CD4-positive, alpha-beta T cell (primary cell): ENCODE data around the gene STIM2. TPM values are rescaled to one million over a fixed set of nuclear protein-coding genes. Genes with fewer than 3 reads are reported as not detected.

ENCODE experiments used
- ATAC-seq: fragments of 200-7000 bp; cut with Tn5 transposase; one replicate; pipeline ENCODE4 v1.10.0; 2022; ENCODE audit warnings: mild to moderate bottlenecking; ENCODE audit not compliant: poor library complexity
- CTCF ChIA-PET: fragments of 350-600 bp; sonication (Branson Sonifier 250); formaldehyde crosslinking; loops from one replicate; lab custom pipeline; 2021; ENCODE audit warnings: antibody characterized with exemption, inconsistent platforms; lab: Charles Lee
- POLR2A ChIA-PET: fragments of 350-600 bp; sonication (Branson Sonifier 250); formaldehyde crosslinking; loops from one replicate; lab custom pipeline; 2021; ENCODE audit warnings: antibody characterized with exemption, inconsistent platforms; lab: Charles Lee
- DNase-seq, 14 experiments: peaks; one replicate each; pipeline ENCODE4 v3.0.0-alpha.2; 2013 to 2020; ENCODE audit warnings: mixed read lengths in 2 of 14
- H3K27ac ChIP-seq, 2 donors: one replicate each; pipeline versions ENCODE4 v1.5.1 to v1.7.0; 2013; ENCODE audit warnings: low read length in 2 of 2, low read depth in 1 of 2, mild to moderate bottlenecking in 1 of 2
- H3K27me3 ChIP-seq, 2 experiments: 1 replicate in 1 of 2; 2 replicates in 1 of 2; pipeline versions ENCODE4 v1.6.1 to v1.7.0; 2013; ENCODE audit warnings: low read length in 2 of 2, control low read depth in 1 of 2, mild to moderate bottlenecking in 1 of 2, moderate library complexity in 1 of 2; ENCODE audit not compliant: insufficient read depth in 2 of 2, control insufficient read depth in 1 of 2
- H3K36me3 ChIP-seq: one replicate; pipeline ENCODE4 v1.6.1; 2013; ENCODE audit warnings: low read length, control low read depth; ENCODE audit not compliant: insufficient read depth
- H3K4me1 ChIP-seq: one replicate; pipeline ENCODE4 v1.6.1; 2013; ENCODE audit warnings: low read length, control low read depth; ENCODE audit not compliant: insufficient read depth
- H3K4me3 ChIP-seq: one replicate; pipeline ENCODE4 v1.5.1; 2013; ENCODE audit warnings: mild to moderate bottlenecking, low read length, moderate library complexity
- H3K9me3 ChIP-seq, 2 experiments: 1 replicate in 1 of 2; 2 replicates in 1 of 2; pipeline versions ENCODE4 v1.6.1 to v1.7.0; 2013; ENCODE audit warnings: low read length in 2 of 2, mild to moderate bottlenecking in 2 of 2, control low read depth in 1 of 2, moderate library complexity in 1 of 2; ENCODE audit not compliant: control insufficient read depth in 1 of 2, insufficient read depth in 1 of 2
- H3K27ac Mint-ChIP-seq: one replicate; pipeline ENCODE4 v1.8.0; 2020; ENCODE audit warnings: mixed read lengths
- H3K27me3 Mint-ChIP-seq: one replicate; pipeline ENCODE4 v1.8.0; 2021; ENCODE audit warnings: mixed read lengths
- H3K36me3 Mint-ChIP-seq: one replicate; pipeline ENCODE4 v1.8.0; 2021; ENCODE audit warnings: low read depth, mixed read lengths
- H3K4me1 Mint-ChIP-seq: one replicate; pipeline ENCODE4 v1.8.0; 2021; ENCODE audit warnings: low read depth, mixed read lengths
- H3K4me3 Mint-ChIP-seq: one replicate; pipeline ENCODE4 v1.8.0; 2020; ENCODE audit warnings: mild to moderate bottlenecking, mixed read lengths
- H3K9me3 Mint-ChIP-seq: one replicate; pipeline ENCODE4 v1.8.0; 2020; ENCODE audit warnings: mixed read lengths
- CTCF ChIP-seq: fragments of 200-600 bp; IDR thresholded peaks from one replicate; pipeline ENCODE4 v1.8.0; 2022; ENCODE audit warnings: antibody characterized with exemption, mild to moderate bottlenecking
- intact Hi-C, 2 experiments: fragments of 100-400 bp; cut with DNase I in 1 of 2; cut with micrococcal nuclease in 1 of 2; formaldehyde crosslinking; loops; one replicate each; pipeline versions ENCODE4 v1.15.1 to v1.9.0; 2023 to 2025; cut with DNase I, micrococcal nuclease
- total RNA-seq, 174 experiments: library from RNA in 2 of 174; stranded (reverse) in 2 of 174; gene quantifications; one replicate each; pipeline ENCODE4 v1.2.3 and lab custom pipeline; 2021 to 2026

The STIM2 gene
- total RNA-seq, 2 experiments from 2014 or later = 53.7 to 54.9 TPM

GRCh38 chr4:27042411-27042810 lies 181.8 kb downstream of the STIM2 start:
- DNase-seq (no peak), ATAC-seq (no peak)
- H3K4me3 Mint-ChIP-seq = no peak overlapping the region
- no peak for TF ChIP-seq CTCF
- peaks cover 39% of the 10 kb centered on the region for H3K27me3 Mint-ChIP-seq
- Histone ChIP-seq H3K4me1 (no peaks in the 10 kb centered on the region), H3K27me3 (peaks cover 0 to 6% of the 10 kb centered on the region in 2 experiments), H3K27ac (no peak overlapping the region), H3K36me3 (no peaks in the 10 kb centered on the region), H3K4me3 (no peak overlapping the region), H3K9me3 (peaks cover 0 to 10% of the 10 kb centered on the region in 2 experiments)
- H3K27ac Mint-ChIP-seq = no peak overlapping the region
- H3K9me3 Mint-ChIP-seq = peaks cover 5% of the 10 kb centered on the region
- no peaks in the 10 kb centered on the region for H3K36me3 Mint-ChIP-seq
- POLR2A ChIA-PET = no interaction called here
- H3K4me1 Mint-ChIP-seq = peaks cover 11% of the 10 kb centered on the region
- CTCF ChIA-PET = no interaction called here
- intact Hi-C loops = no loop called here

GRCh38 chr4:27043200-27043599 lies 182.6 kb downstream of the STIM2 start:
- no peak for ATAC-seq
- H3K4me1 Mint-ChIP-seq = peaks cover 11% of the 10 kb centered on the region
- H3K27ac ChIP-seq = no peak overlapping the region
- peaks cover 5% of the 10 kb centered on the region for H3K9me3 Mint-ChIP-seq
- H3K4me3 ChIP-seq = no peak overlapping the region
- no peak for DNase-seq
- no peaks in the 10 kb centered on the region for H3K4me1 ChIP-seq
- POLR2A ChIA-PET = no interaction called here
- CTCF ChIA-PET = no interaction called here
- peaks cover 0 to 6% of the 10 kb centered on the region in 2 experiments for H3K27me3 ChIP-seq
- no peaks in the 10 kb centered on the region for H3K36me3 ChIP-seq
- H3K36me3 Mint-ChIP-seq = no peaks in the 10 kb centered on the region
- no peak for TF ChIP-seq CTCF
- peaks cover 45% of the 10 kb centered on the region for H3K27me3 Mint-ChIP-seq
- no peak overlapping the region for H3K4me3 Mint-ChIP-seq
- no peak overlapping the region for H3K27ac Mint-ChIP-seq
- intact Hi-C loops = no loop called here
- H3K9me3 ChIP-seq = peaks cover 0 to 10% of the 10 kb centered on the region in 2 experiments

- H3K4me1 ChIP-seq = peaks cover 4% of the 10 kb centered on the region
- intact Hi-C loops = no loop called here
- CTCF ChIA-PET = no interaction called here
These were observed 186.2 kb downstream of the STIM2 start for GRCh38 chr4:27046851-27047250.

More at GRCh38 chr4:27046851-27047250, 186.2 kb downstream of the STIM2 start:
- Histone ChIP-seq H3K36me3 (no peaks in the 10 kb centered on the region), H3K27me3 (peaks cover 6 to 11% of the 10 kb centered on the region in 2 experiments), H3K4me3 (no peak overlapping the region), H3K9me3 (peaks cover 0 to 10% of the 10 kb centered on the region in 2 experiments), H3K27ac (no peak overlapping the region)
- POLR2A ChIA-PET = no interaction called here
- Mint-ChIP-seq H3K27ac (no peak overlapping the region), H3K9me3 (peaks cover 4% of the 10 kb centered on the region), H3K27me3 (peaks cover 77% of the 10 kb centered on the region), H3K36me3 (no peaks in the 10 kb centered on the region), H3K4me1 (peaks cover 4% of the 10 kb centered on the region), H3K4me3 (no peak overlapping the region)
- ATAC-seq = no peak
- no peak for DNase-seq
- TF ChIP-seq CTCF = no peak
